SK-N-SH treated with all-trans-retinoic acid at 6 μM for 48 hours (cell line): ENCODE results near the gene TAX1BP3.

Experiments used
- ATAC-seq: fragments of 200-7000 bp; cut with Tn5 transposase; 3 replicates; pipeline ENCODE4 v1.9.1; 2020; ENCODE audit warnings: mild to moderate bottlenecking, moderate library complexity
- ARNTL ChIP-seq: fragments of 450-650 bp; formaldehyde crosslinking; IDR thresholded peaks from 2 replicates; pipeline ENCODE4 v1.5.0; 2020; ENCODE audit warnings: low read depth, mild to moderate bottlenecking, moderate library complexity, borderline replicate concordance
- BACH2 ChIP-seq: fragments of 250-450 bp; sonication (Bioruptor Pico); IDR thresholded peaks from 2 replicates; pipeline ENCODE4 v1.9.0; 2021; ENCODE audit warnings: mild to moderate bottlenecking, borderline replicate concordance
- CSDC2 ChIP-seq: fragments of 250-450 bp; sonication (Bioruptor Pico); IDR thresholded peaks from 2 replicates; pipeline ENCODE4 v1.5.0; 2020; ENCODE audit warnings: mild to moderate bottlenecking, moderate library complexity
- CSRNP3 ChIP-seq: fragments of 250-450 bp; sonication (Bioruptor Pico); IDR thresholded peaks from 2 replicates; pipeline ENCODE4 v1.5.1; 2021; ENCODE audit warnings: mild to moderate bottlenecking, moderate library complexity
- ESRRG ChIP-seq: fragments of 250-450 bp; sonication (Bioruptor Pico); IDR thresholded peaks from 2 replicates; pipeline ENCODE4 v1.6.1; 2021; ENCODE audit warnings: mild to moderate bottlenecking
- GLIS3 ChIP-seq: fragments of 250-450 bp; sonication (Bioruptor Pico); IDR thresholded peaks from 2 replicates; pipeline ENCODE4 v1.5.0; 2020; ENCODE audit warnings: mild to moderate bottlenecking, moderate library complexity
- ISL1 ChIP-seq: fragments of 250-450 bp; sonication (Bioruptor Pico); IDR thresholded peaks from 2 replicates; pipeline ENCODE4 v2.1.2; 2022; ENCODE audit warnings: mild to moderate bottlenecking, moderate library complexity
- OSR1 ChIP-seq: fragments of 250-450 bp; sonication (Bioruptor Pico); IDR thresholded peaks from 2 replicates; pipeline ENCODE4 v1.8.0; 2022; ENCODE audit warnings: moderate library complexity, mild to moderate bottlenecking, inconsistent platforms
- POU6F1 ChIP-seq: fragments of 250-450 bp; sonication (Bioruptor Pico); IDR thresholded peaks from 2 replicates; pipeline ENCODE4 v1.8.0; 2021; ENCODE audit warnings: low read depth, mild to moderate bottlenecking, moderate library complexity, borderline replicate concordance
- PPARA ChIP-seq: fragments of 250-450 bp; sonication (Bioruptor Pico); IDR thresholded peaks from 2 replicates; pipeline ENCODE4 v1.5.0; 2020; ENCODE audit warnings: mild to moderate bottlenecking, borderline replicate concordance
- SNAI2 ChIP-seq: fragments of 250-450 bp; sonication (Bioruptor Pico); IDR thresholded peaks from 2 replicates; pipeline ENCODE4 v1.5.0; 2020; ENCODE audit warnings: mild to moderate bottlenecking, moderate library complexity
- TCF4 ChIP-seq: fragments of 250-450 bp; sonication (Bioruptor Pico); IDR thresholded peaks from 2 replicates; pipeline ENCODE4 v1.8.0; 2021; ENCODE audit warnings: mild to moderate bottlenecking, moderate library complexity, borderline replicate concordance
- TOX ChIP-seq: fragments of 250-450 bp; sonication (Bioruptor Pico); IDR thresholded peaks from 2 replicates; pipeline ENCODE4 v1.8.0; 2021; ENCODE audit warnings: mild to moderate bottlenecking, moderate library complexity, borderline replicate concordance
- TSHZ2 ChIP-seq: fragments of 250-450 bp; sonication (Bioruptor Pico); IDR thresholded peaks from 2 replicates; pipeline ENCODE4 v1.5.0; 2020; ENCODE audit warnings: mild to moderate bottlenecking, moderate library complexity
- ZC3H10 ChIP-seq: fragments of 250-450 bp; sonication (Bioruptor Pico); IDR thresholded peaks from 2 replicates; pipeline ENCODE4 v1.5.1; 2021; ENCODE audit warnings: mild to moderate bottlenecking, moderate library complexity
- ZFP3 ChIP-seq: fragments of 250-450 bp; sonication (Bioruptor Pico); IDR thresholded peaks from 2 replicates; pipeline ENCODE4 v1.5.0; 2020; ENCODE audit warnings: mild to moderate bottlenecking, moderate library complexity
- ZFP30 ChIP-seq: fragments of 450-650 bp; formaldehyde crosslinking; IDR thresholded peaks from 2 replicates; pipeline ENCODE4 v1.5.0; 2022; ENCODE audit warnings: mild to moderate bottlenecking, moderate library complexity
- ZNF565 ChIP-seq: fragments of 450-650 bp; formaldehyde crosslinking; conservative IDR thresholded peaks from 2 replicates; pipeline ENCODE4 v1.5.0; 2020; ENCODE audit warnings: low read depth, mild to moderate bottlenecking, moderate library complexity
- ZNF70 ChIP-seq: fragments of 450-650 bp; formaldehyde crosslinking; IDR thresholded peaks from 2 replicates; pipeline ENCODE4 v1.5.0; 2020; ENCODE audit warnings: mild to moderate bottlenecking, moderate library complexity
- ZNF8 ChIP-seq: fragments of 450-650 bp; formaldehyde crosslinking; IDR thresholded peaks from 2 replicates; pipeline ENCODE4 v1.5.0; 2020; ENCODE audit warnings: mild to moderate bottlenecking, moderate library complexity
- TF ChIP-seq, protein P1 (sequence below): fragments of 250-450 bp; sonication (Bioruptor Pico); IDR thresholded peaks from 2 replicates; pipeline ENCODE4 v1.8.0; 2020; ENCODE audit warnings: mild to moderate bottlenecking, moderate library complexity, borderline replicate concordance

The TAX1BP3 gene

DNA sequence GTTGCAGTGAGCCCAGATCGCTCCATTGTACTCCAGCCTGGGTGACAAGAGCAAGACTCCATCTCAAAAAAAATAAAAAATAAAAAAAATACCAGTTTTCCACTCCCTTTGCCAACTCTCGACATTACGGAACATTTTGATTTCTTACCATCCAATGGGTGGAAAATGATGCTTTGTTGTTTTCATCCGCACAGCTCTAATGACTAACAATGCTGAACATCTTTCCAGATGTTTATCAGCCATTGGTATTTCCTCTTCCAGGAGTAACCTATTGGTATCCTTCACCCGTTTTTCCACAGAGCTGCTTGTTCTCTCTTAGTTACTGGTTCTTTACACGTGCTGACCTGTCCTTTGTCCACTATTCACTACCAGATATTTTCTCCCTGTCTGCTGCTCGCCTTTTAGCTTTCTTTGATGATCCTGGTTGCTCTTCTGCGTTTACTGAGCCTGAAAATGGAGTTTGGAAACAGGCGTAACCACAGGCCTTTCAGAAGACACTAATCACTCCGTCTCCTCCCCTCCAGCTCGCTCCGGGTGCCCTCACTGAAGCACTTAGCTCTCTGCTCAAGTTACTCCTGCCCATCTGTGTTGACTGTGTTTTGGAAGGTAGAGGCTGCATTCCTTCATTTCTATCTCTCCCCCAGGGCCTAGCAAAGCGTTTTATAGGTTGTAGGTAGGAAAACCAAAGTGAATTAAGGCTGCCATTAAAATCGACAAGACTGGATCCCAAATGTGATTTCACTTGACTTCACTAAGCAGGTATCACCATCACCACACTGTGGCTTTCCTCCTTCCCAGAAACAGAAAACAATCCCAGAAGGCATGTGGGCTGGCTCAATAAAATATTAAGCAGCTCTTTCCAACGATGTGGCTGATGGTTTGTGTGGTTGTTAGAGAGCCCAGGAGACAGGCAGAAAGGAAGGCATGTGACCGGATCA lies 41.3 kb downstream of the TAX1BP3 start:
- ATAC-seq, result no peak
- TF ChIP-seq SNAI2 (no peak), OSR1 (CRISPR knock-in tag) (no peak), ZFP3 (CRISPR knock-in tag) (no peak), ZNF565 (no peak), ZC3H10 (CRISPR knock-in tag) (no peak), TSHZ2 (CRISPR knock-in tag) (no peak), ZNF8 (CRISPR knock-in tag) (no peak)
- TF ChIP-seq, protein P1, sequence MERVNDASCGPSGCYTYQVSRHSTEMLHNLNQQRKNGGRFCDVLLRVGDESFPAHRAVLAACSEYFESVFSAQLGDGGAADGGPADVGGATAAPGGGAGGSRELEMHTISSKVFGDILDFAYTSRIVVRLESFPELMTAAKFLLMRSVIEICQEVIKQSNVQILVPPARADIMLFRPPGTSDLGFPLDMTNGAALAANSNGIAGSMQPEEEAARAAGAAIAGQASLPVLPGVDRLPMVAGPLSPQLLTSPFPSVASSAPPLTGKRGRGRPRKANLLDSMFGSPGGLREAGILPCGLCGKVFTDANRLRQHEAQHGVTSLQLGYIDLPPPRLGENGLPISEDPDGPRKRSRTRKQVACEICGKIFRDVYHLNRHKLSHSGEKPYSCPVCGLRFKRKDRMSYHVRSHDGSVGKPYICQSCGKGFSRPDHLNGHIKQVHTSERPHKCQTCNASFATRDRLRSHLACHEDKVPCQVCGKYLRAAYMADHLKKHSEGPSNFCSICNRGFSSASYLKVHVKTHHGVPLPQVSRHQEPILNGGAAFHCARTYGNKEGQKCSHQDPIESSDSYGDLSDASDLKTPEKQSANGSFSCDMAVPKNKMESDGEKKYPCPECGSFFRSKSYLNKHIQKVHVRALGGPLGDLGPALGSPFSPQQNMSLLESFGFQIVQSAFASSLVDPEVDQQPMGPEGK, result no peak

GRCh38 chr17:3622977-3623594 lies 45.3 kb downstream of the TAX1BP3 start:
- ATAC-seq, result no peak
- no peak for TF ChIP-seq ZNF8 (CRISPR knock-in tag)
- no peak for TF ChIP-seq ZC3H10 (CRISPR knock-in tag)
- no peak for TF ChIP-seq PPARA
- no peak for TF ChIP-seq TCF4 (CRISPR knock-in tag)
- TF ChIP-seq BACH2 (CRISPR knock-in tag), result no peak
- no peak for TF ChIP-seq CSDC2 (CRISPR knock-in tag)
- TF ChIP-seq GLIS3 (CRISPR knock-in tag), result no peak
- no peak for TF ChIP-seq POU6F1 (CRISPR knock-in tag)
- no peak for TF ChIP-seq ARNTL (CRISPR knock-in tag)
- TF ChIP-seq ZNF70 (CRISPR knock-in tag), result no peak
- no peak for TF ChIP-seq TSHZ2 (CRISPR knock-in tag)
- TF ChIP-seq CSRNP3 (CRISPR knock-in tag), result no peak
- TF ChIP-seq ZFP30 (CRISPR knock-in tag), result no peak
- TF ChIP-seq ISL1 (CRISPR knock-in tag), result no peak
- TF ChIP-seq TOX (CRISPR knock-in tag), result no peak
- TF ChIP-seq SNAI2, result no peak
- TF ChIP-seq ESRRG (CRISPR knock-in tag), result no peak
